ENCODE data around the gene PSMB4. TPM values are rescaled to one million over a fixed set of nuclear protein-coding genes. Genes with fewer than 3 reads are reported as not detected.
A peak's percentile ranks its signal among the peaks of the same experiment; 100 is the strongest.

PSMB4 gene
- total and polyA plus RNA-seq, 5 donors from 2014 or later: 79.4 to 344 (median 91.6) TPM

GRCh38 chr1:151367658-151368392, 31.5 kb upstream of the PSMB4 start:
- Mint-ChIP-seq H3K36me3 (no peaks in the 10 kb centered on the region), H3K4me3 (no peak overlapping the region), H3K9me3 (peaks cover 0 to 5% (median 0%) of the 10 kb centered on the region in 7 donors), H3K4me1 (no peaks in the 10 kb centered on the region), H3K27ac (no peak overlapping the region), H3K27me3 (no peaks in the 10 kb centered on the region)
- Histone ChIP-seq H3K27ac (ENCODE audit: insufficient read depth, low read length, poor library complexity, severe bottlenecking) (no peak overlapping the region), H3K27me3 (ENCODE audit: control insufficient read depth, insufficient read depth, low read length) (no peaks in the 10 kb centered on the region), H3K4me1 (ENCODE audit: control insufficient read depth, insufficient read depth, low read length, poor library complexity, severe bottlenecking) (no peaks in the 10 kb centered on the region), H3K36me3 (ENCODE audit: control insufficient read depth, insufficient read depth, low read length) (no peaks in the 10 kb centered on the region), H3K9me3 (ENCODE audit: control insufficient read depth in 2 of 2, low read length in 2 of 2) (peaks cover 0 to 3% of the 10 kb centered on the region in 2 experiments), H3K4me3 (ENCODE audit: low read depth, low read length) (no peak overlapping the region)
- no peak for DNase-seq
- ATAC-seq (ENCODE audit: low read depth in 2 of 2): no peak

GRCh38 chr1:151368393-151369301, 30.7 kb upstream of the PSMB4 start:
- no peaks in the 10 kb centered on the region for H3K27me3 Mint-ChIP-seq
- no peak overlapping the region for H3K4me3 Mint-ChIP-seq
- Histone ChIP-seq H3K27ac (ENCODE audit: insufficient read depth, low read length, poor library complexity, severe bottlenecking) (no peak overlapping the region), H3K27me3 (ENCODE audit: control insufficient read depth, insufficient read depth, low read length) (no peaks in the 10 kb centered on the region), H3K4me1 (ENCODE audit: control insufficient read depth, insufficient read depth, low read length, poor library complexity, severe bottlenecking) (no peaks in the 10 kb centered on the region), H3K9me3 (ENCODE audit: control insufficient read depth in 2 of 2, low read length in 2 of 2) (no peaks in the 10 kb centered on the region), H3K36me3 (ENCODE audit: control insufficient read depth, insufficient read depth, low read length) (no peaks in the 10 kb centered on the region), H3K4me3 (ENCODE audit: low read depth, low read length) (no peak overlapping the region)
- no peaks in the 10 kb centered on the region for H3K36me3 Mint-ChIP-seq
- peaks cover 0 to under 1% (median 0%) of the 10 kb centered on the region in 7 donors for H3K9me3 Mint-ChIP-seq
- DNase-seq: no peak
- peak overlapping the region in 1 of 3 donors; percentile 61 for H3K27ac Mint-ChIP-seq
- H3K4me1 Mint-ChIP-seq: no peaks in the 10 kb centered on the region
- ATAC-seq (ENCODE audit: low read depth in 2 of 2): no peak

- Histone ChIP-seq H3K4me1 (ENCODE audit: control insufficient read depth, insufficient read depth, low read length, poor library complexity, severe bottlenecking) (no peaks in the 10 kb centered on the region), H3K9me3 (ENCODE audit: control insufficient read depth in 2 of 2, low read length in 2 of 2) (no peaks in the 10 kb centered on the region), H3K27ac (ENCODE audit: insufficient read depth, low read length, poor library complexity, severe bottlenecking) (no peak overlapping the region), H3K4me3 (ENCODE audit: low read depth, low read length) (no peak overlapping the region), H3K27me3 (ENCODE audit: control insufficient read depth, insufficient read depth, low read length) (no peaks in the 10 kb centered on the region), H3K36me3 (ENCODE audit: control insufficient read depth, insufficient read depth, low read length) (no peaks in the 10 kb centered on the region)
- H3K36me3 Mint-ChIP-seq: no peaks in the 10 kb centered on the region
- no peak overlapping the region for H3K4me3 Mint-ChIP-seq
- no peak for ATAC-seq (ENCODE audit: low read depth in 2 of 2)
- no peak overlapping the region for H3K27ac Mint-ChIP-seq
- no peaks in the 10 kb centered on the region for H3K9me3 Mint-ChIP-seq
- H3K4me1 Mint-ChIP-seq: no peaks in the 10 kb centered on the region
- DNase-seq: no peak
- no peaks in the 10 kb centered on the region for H3K27me3 Mint-ChIP-seq
These were observed 30.1 kb upstream of the PSMB4 start for GRCh38 chr1:151369302-151369610.

DNA sequence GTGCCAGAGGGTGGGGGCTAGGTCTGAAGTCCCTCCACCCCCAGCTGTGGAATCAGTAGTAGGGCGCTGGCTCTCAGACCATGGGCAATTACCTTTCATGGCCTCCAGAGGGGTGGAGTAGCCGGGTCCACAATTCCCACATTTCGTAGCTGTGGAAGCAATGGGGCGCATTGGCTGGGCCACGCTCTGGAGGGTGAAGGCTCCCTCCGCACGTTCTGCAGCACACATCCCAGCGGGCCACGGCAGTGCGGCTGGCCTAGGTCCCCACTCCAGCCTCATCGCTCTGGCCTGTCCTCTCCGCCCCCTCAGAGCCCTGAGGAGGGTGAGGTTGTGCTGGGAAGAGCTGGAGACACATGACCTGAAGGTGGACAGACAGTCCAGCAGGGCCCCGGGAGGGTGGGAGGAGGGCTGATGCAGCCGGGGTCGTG, 29.7 kb upstream of the PSMB4 start:
- Mint-ChIP-seq H3K9me3 (no peaks in the 10 kb centered on the region), H3K4me3 (no peak overlapping the region), H3K4me1 (no peaks in the 10 kb centered on the region), H3K36me3 (no peaks in the 10 kb centered on the region), H3K27me3 (no peaks in the 10 kb centered on the region), H3K27ac (no peak overlapping the region)
- Histone ChIP-seq H3K9me3 (ENCODE audit: control insufficient read depth in 2 of 2, low read length in 2 of 2) (no peaks in the 10 kb centered on the region), H3K36me3 (ENCODE audit: control insufficient read depth, insufficient read depth, low read length) (no peaks in the 10 kb centered on the region), H3K27ac (ENCODE audit: insufficient read depth, low read length, poor library complexity, severe bottlenecking) (no peak overlapping the region), H3K4me1 (ENCODE audit: control insufficient read depth, insufficient read depth, low read length, poor library complexity, severe bottlenecking) (no peaks in the 10 kb centered on the region), H3K27me3 (ENCODE audit: control insufficient read depth, insufficient read depth, low read length) (no peaks in the 10 kb centered on the region), H3K4me3 (ENCODE audit: low read depth, low read length) (no peak overlapping the region)
- ATAC-seq (ENCODE audit: low read depth in 2 of 2): no peak
- DNase-seq: no peak

- no peaks in the 10 kb centered on the region for H3K4me1 Mint-ChIP-seq
- no peaks in the 10 kb centered on the region for H3K9me3 Mint-ChIP-seq
- ATAC-seq (ENCODE audit: low read depth in 2 of 2) (no peak), DNase-seq (no peak)
- Histone ChIP-seq H3K4me3 (ENCODE audit: low read depth, low read length) (no peak overlapping the region), H3K27ac (ENCODE audit: insufficient read depth, low read length, poor library complexity, severe bottlenecking) (no peak overlapping the region), H3K9me3 (ENCODE audit: control insufficient read depth in 2 of 2, low read length in 2 of 2) (no peaks in the 10 kb centered on the region), H3K27me3 (ENCODE audit: control insufficient read depth, insufficient read depth, low read length) (no peaks in the 10 kb centered on the region), H3K4me1 (ENCODE audit: control insufficient read depth, insufficient read depth, low read length, poor library complexity, severe bottlenecking) (no peaks in the 10 kb centered on the region), H3K36me3 (ENCODE audit: control insufficient read depth, insufficient read depth, low read length) (no peaks in the 10 kb centered on the region)
- H3K36me3 Mint-ChIP-seq: no peaks in the 10 kb centered on the region
- H3K4me3 Mint-ChIP-seq: no peak overlapping the region
- H3K27ac Mint-ChIP-seq: no peak overlapping the region
- H3K27me3 Mint-ChIP-seq: no peaks in the 10 kb centered on the region
These were observed 29.0 kb upstream of the PSMB4 start for GRCh38 chr1:151370211-151370911.

- H3K4me1 ChIP-seq (ENCODE audit: control insufficient read depth, insufficient read depth, low read length, poor library complexity, severe bottlenecking): no peaks in the 10 kb centered on the region
- H3K4me3 ChIP-seq (ENCODE audit: low read depth, low read length): no peak overlapping the region
- H3K27ac ChIP-seq (ENCODE audit: insufficient read depth, low read length, poor library complexity, severe bottlenecking): no peak overlapping the region
- Mint-ChIP-seq H3K9me3 (no peaks in the 10 kb centered on the region), H3K4me1 (no peaks in the 10 kb centered on the region), H3K36me3 (no peaks in the 10 kb centered on the region), H3K4me3 (peak overlapping the region in 1 of 4 donors; percentile 73), H3K27me3 (no peaks in the 10 kb centered on the region), H3K27ac (no peak overlapping the region)
- DNase-seq (no peak), ATAC-seq (ENCODE audit: low read depth in 2 of 2) (no peak)
- no peaks in the 10 kb centered on the region for H3K27me3 ChIP-seq (ENCODE audit: control insufficient read depth, insufficient read depth, low read length)
- H3K9me3 ChIP-seq (ENCODE audit: control insufficient read depth in 2 of 2, low read length in 2 of 2): no peaks in the 10 kb centered on the region
- no peaks in the 10 kb centered on the region for H3K36me3 ChIP-seq (ENCODE audit: control insufficient read depth, insufficient read depth, low read length)
These were observed 27.9 kb upstream of the PSMB4 start for GRCh38 chr1:151371370-151372057.

DNA sequence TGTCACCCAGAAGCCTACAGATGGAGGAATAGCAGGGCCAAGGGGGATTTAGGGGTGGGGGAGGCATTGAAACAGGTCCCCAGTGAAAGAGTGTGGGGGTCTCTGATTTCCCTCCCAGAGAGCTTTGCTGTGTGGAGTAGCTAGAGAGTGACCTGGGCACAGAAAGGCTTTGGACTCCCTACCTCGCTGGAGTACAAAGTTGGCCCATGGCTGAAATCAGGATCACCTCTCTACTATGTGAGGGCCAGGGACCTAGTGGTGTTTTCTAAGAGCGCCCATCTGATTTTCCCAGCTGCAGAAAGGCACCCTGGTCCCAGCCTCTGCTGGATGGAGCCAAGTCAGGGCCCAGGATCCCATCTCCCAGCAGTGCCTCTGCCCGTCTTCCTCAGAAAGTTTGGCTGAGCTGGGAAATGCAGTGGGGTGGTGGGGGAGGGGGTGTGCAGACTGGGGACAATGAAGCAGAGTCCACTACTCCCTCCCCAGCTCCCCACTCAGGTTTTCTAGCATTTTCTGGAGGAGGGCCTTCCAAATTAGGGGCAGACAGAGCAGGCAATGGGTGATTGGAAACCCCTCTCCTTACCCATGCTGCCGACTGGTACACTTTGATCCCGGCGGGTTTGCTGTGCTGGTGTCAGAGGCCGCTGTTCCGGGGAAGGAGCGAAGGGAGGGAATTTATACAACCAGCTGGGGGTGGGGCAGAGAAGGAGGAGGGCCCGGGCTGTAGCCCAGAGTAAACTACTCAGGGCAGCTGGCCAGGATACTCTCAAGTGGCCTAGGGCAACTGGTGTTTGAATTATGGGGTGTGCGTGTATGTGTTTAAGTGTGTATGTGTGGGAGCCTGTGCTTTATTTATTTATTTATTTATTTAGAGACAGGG, 27.1 kb upstream of the PSMB4 start, which contains the start of gene SELENBP1:
Gene SELENBP1, minus strand, starts transcription at position 648 of the 877 bp plus-strand sequence. Its CDS starts 64 bp downstream, at position 584.
- Histone ChIP-seq H3K4me3 (ENCODE audit: low read depth, low read length) (no peak within 1 kb of the TSS), H3K4me1 (ENCODE audit: control insufficient read depth, insufficient read depth, low read length, poor library complexity, severe bottlenecking) (no peaks in the 10 kb centered on the region), H3K27me3 (ENCODE audit: control insufficient read depth, insufficient read depth, low read length) (no peaks in the 10 kb centered on the region), H3K36me3 (ENCODE audit: control insufficient read depth, insufficient read depth, low read length) (no peaks in the 10 kb centered on the region), H3K27ac (ENCODE audit: insufficient read depth, low read length, poor library complexity, severe bottlenecking) (no peak within 1 kb of the TSS), H3K9me3 (ENCODE audit: control insufficient read depth in 2 of 2, low read length in 2 of 2) (no peaks in the 10 kb centered on the region)
- no peak within 1 kb of the TSS for H3K27ac Mint-ChIP-seq
- H3K36me3 Mint-ChIP-seq: no peaks in the 10 kb centered on the region
- no peak for DNase-seq
- no peak within 1 kb of the TSS for H3K4me3 Mint-ChIP-seq
- ATAC-seq (ENCODE audit: low read depth in 2 of 2): no peak
- H3K4me1 Mint-ChIP-seq: no peaks in the 10 kb centered on the region
- H3K27me3 Mint-ChIP-seq: no peaks in the 10 kb centered on the region
- no peaks in the 10 kb centered on the region for H3K9me3 Mint-ChIP-seq

All from CD4-positive, CD25-positive, alpha-beta regulatory T cell (primary cell).